Lower lobe of right lung (tissue), 2 donors: ENCODE measurements around the gene PSMD5. TPM values are rescaled to one million over a fixed set of nuclear protein-coding genes. Genes with fewer than 3 reads are reported as not detected.

ENCODE experiments used
- ATAC-seq, 2 donors: fragments of 200-7000 bp; cut with Tn5 transposase; one replicate each; pipeline ENCODE4 v1.9.1; 2020 to 2022; ENCODE audit warnings: mild to moderate bottlenecking in 2 of 2, moderate library complexity in 2 of 2
- DNase-seq: peaks from one replicate; pipeline ENCODE4 v3.0.0-alpha.2; 2020
- H3K27ac ChIP-seq: fragments of 200-600 bp; one replicate; pipeline ENCODE4 v1.8.0; 2022
- H3K27me3 ChIP-seq: fragments of 200-600 bp; one replicate; pipeline ENCODE4 v1.8.0; 2022; ENCODE audit warnings: low read depth
- H3K36me3 ChIP-seq: fragments of 200-600 bp; one replicate; pipeline ENCODE4 v1.8.0; 2022; ENCODE audit warnings: mild to moderate bottlenecking
- H3K4me1 ChIP-seq: fragments of 200-600 bp; one replicate; pipeline ENCODE4 v1.8.0; 2022
- H3K4me3 ChIP-seq: fragments of 200-600 bp; one replicate; pipeline ENCODE4 v1.8.0; 2022; ENCODE audit warnings: mild to moderate bottlenecking
- H3K9me3 ChIP-seq: fragments of 200-600 bp; one replicate; pipeline ENCODE4 v1.8.0; 2022
- intact Hi-C: fragments of 100-400 bp; cut with DNase I; formaldehyde crosslinking; loops from one replicate; pipeline ENCODE4 v1.11.0; 2022
- total RNA-seq: library from RNA; stranded (reverse); fragmentation: NEBNext Ultra II Directional; extraction: Animal tissue kit (Norgen Biotek cat#: 25700); gene quantifications from one replicate; pipeline ENCODE4 v1.2.1, GENCODE V29; 2021
- TF ChIP-seq, protein P1 (sequence below): fragments of 200-600 bp; IDR thresholded peaks from one replicate; pipeline ENCODE4 v1.8.0; 2022; ENCODE audit warnings: antibody characterized with exemption, mild to moderate bottlenecking
- donor health status: DM: no; HTN: yes; CAD: no; lungs with severe emphysema.

PSMD5 gene
- total RNA-seq, 1 donor from 2014 or later = 34.1 TPM

DNA sequence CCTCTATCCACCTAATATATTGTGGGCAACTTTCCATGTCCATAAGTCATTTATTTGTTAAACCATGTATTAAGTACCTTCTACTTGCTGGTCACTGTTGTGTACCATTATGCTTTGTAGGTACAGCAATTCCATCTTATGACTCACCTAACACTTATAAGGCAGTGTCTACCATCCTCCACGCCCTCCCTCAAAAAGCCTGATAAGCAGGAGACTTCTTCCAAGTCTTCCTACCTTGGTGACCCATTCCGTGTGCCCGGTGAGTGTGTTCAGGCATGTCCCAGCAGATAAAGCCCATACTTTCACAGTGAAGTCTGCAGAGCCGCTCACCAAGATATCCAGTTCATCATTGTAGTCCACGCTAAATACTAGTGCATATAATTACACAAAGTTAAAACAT is 66.9 kb downstream of the PSMD5 start:
- Histone ChIP-seq H3K36me3 (peaks cover 92% of the 10 kb centered on the region), H3K9me3 (no peaks in the 10 kb centered on the region), H3K4me1 (peaks cover 16% of the 10 kb centered on the region), H3K27ac (no peak overlapping the region), H3K27me3 (no peaks in the 10 kb centered on the region), H3K4me3 (no peak overlapping the region)
- TF ChIP-seq, protein P1, sequence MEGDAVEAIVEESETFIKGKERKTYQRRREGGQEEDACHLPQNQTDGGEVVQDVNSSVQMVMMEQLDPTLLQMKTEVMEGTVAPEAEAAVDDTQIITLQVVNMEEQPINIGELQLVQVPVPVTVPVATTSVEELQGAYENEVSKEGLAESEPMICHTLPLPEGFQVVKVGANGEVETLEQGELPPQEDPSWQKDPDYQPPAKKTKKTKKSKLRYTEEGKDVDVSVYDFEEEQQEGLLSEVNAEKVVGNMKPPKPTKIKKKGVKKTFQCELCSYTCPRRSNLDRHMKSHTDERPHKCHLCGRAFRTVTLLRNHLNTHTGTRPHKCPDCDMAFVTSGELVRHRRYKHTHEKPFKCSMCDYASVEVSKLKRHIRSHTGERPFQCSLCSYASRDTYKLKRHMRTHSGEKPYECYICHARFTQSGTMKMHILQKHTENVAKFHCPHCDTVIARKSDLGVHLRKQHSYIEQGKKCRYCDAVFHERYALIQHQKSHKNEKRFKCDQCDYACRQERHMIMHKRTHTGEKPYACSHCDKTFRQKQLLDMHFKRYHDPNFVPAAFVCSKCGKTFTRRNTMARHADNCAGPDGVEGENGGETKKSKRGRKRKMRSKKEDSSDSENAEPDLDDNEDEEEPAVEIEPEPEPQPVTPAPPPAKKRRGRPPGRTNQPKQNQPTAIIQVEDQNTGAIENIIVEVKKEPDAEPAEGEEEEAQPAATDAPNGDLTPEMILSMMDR = no peak
- no peak for DNase-seq
- intact Hi-C loops = no loop called here
- ATAC-seq = no peak

DNA sequence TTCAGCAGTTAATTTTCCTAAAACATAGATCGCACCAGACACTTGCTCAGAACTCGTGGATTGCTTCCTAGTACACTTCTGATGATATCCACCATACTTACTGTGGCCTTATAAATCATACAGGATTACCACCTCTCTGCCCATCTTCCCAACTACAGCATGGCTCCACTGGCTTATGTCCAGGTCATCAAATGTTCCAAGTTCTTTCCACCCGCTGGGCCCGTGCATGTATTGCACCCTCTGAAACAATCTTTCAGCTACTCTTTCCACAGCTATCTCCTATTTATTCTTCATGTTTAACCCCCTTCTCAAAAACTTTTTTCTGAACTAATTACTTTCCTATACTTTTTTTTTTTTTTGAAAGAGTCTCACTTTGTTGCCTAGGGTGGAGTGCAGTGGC is 68.0 kb downstream of the PSMD5 start:
- Histone ChIP-seq H3K4me3 (no peak overlapping the region), H3K9me3 (no peaks in the 10 kb centered on the region), H3K4me1 (peaks cover 8% of the 10 kb centered on the region), H3K36me3 (peaks cover 93% of the 10 kb centered on the region), H3K27me3 (no peaks in the 10 kb centered on the region), H3K27ac (no peak overlapping the region)
- TF ChIP-seq, protein P1 = no peak
- DNase-seq (no peak), ATAC-seq (no peak)
- intact Hi-C loops = no loop called here

DNA sequence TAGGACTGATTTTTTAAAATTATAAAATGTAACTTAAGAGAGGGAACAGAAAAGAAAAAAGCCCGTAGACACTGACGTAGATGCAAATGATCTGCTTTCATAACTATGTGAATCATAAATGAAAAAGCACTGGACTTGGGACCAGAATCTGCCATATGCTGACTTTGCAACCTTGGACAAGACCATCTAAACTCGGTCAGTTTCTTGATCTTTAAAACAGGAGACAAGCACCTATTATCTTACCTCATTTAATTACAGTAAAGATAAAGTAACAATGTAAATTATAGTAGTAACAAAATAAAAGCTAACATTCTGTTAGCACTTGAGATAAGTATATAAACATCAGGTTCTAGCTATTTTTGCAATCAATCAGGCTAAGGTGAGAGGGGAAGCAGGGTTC is 69.5 kb downstream of the PSMD5 start:
- no peaks in the 10 kb centered on the region for H3K27me3 ChIP-seq
- no peak for ATAC-seq
- H3K27ac ChIP-seq = no peak overlapping the region
- intact Hi-C loops = no loop called here
- peaks cover 99% of the 10 kb centered on the region for H3K36me3 ChIP-seq
- no peaks in the 10 kb centered on the region for H3K9me3 ChIP-seq
- H3K4me1 ChIP-seq = no peaks in the 10 kb centered on the region
- TF ChIP-seq, protein P1 = no peak
- DNase-seq = no peak
- no peak overlapping the region for H3K4me3 ChIP-seq

DNA sequence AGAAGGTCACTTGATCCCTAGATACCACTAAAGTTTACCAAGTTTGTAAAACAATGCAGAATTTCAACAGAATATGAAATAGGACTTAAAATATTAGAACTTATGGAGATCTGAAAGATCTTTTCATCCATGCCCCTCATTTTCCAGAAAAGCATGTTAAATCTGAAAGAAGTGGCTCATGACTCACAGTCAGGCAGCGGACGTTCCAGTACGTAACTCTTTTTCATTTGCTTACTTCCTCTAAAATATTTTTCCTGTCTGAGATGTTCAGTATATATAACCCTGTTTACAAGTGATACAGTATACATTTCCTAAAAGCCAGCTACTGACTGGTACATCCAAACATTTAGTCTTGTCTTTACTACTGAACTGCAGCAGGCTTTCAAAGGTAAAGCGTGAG is 71.8 kb downstream of the PSMD5 start:
- Histone ChIP-seq H3K9me3 (no peaks in the 10 kb centered on the region), H3K27me3 (no peaks in the 10 kb centered on the region), H3K4me1 (no peaks in the 10 kb centered on the region), H3K4me3 (no peak overlapping the region), H3K27ac (no peak overlapping the region), H3K36me3 (peaks cover 99% of the 10 kb centered on the region)
- TF ChIP-seq, protein P1 = no peak
- no peak for DNase-seq
- no peak for ATAC-seq
- intact Hi-C loops = no loop called here

DNA sequence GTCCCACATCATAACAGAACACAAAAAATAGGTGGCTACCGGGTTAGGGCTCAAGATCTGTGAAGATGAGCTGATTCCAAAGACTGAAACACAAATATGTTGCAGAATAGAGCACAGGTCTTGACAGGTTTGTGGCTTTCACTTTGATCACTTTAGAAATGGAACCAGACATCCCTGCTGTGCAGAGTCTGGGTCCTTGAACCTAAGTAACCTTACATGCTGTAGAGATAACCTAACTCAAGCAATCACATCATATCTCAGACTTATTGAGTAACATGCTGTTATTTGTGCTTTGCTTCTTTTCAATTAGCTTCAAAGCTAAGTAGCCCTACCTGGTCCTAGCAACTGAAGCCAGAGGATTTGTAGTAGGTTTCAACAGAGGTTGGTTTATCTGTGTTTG is 73.8 kb downstream of the PSMD5 start:
- TF ChIP-seq, protein P1 = no peak
- Histone ChIP-seq H3K9me3 (no peaks in the 10 kb centered on the region), H3K4me1 (no peaks in the 10 kb centered on the region), H3K36me3 (peaks cover 100% of the 10 kb centered on the region), H3K27ac (no peak overlapping the region), H3K4me3 (no peak overlapping the region), H3K27me3 (no peaks in the 10 kb centered on the region)
- DNase-seq = no peak
- intact Hi-C loops = no loop called here
- ATAC-seq = peak in 1 of 2 donors; percentile 17

DNA sequence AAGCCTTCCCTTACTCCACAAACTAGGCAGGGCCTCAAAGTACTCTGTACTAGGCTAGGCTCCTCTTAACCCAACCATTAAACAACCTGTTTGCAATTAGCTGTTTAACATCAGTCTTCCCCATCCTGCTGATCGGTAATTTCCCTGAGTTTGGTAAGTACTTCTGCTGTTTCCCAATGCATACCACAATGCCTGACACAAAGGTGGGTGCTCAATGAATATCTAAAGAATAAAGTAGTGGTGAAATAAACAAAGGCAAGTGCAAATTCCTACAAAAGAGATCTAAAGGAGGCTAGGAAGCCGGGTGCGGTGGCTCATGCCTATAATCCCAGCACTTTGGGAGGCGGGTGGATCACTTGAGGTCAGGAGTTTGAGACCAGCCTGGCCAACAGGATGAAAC is 74.5 kb downstream of the PSMD5 start:
- H3K4me1 ChIP-seq = no peaks in the 10 kb centered on the region
- no peak overlapping the region for H3K4me3 ChIP-seq
- peaks cover 100% of the 10 kb centered on the region for H3K36me3 ChIP-seq
- DNase-seq = no peak
- TF ChIP-seq, protein P1 = no peak
- no peak for ATAC-seq
- no peaks in the 10 kb centered on the region for H3K9me3 ChIP-seq
- H3K27me3 ChIP-seq = no peaks in the 10 kb centered on the region
- intact Hi-C loops = no loop called here
- H3K27ac ChIP-seq = no peak overlapping the region
